B cell (primary cell): ENCODE measurements around the gene MRC2. TPM values are rescaled to one million over a fixed set of nuclear protein-coding genes. Genes with fewer than 3 reads are reported as not detected.
A peak's percentile ranks its signal among the peaks of the same experiment; 100 is the strongest.

ENCODE experiments used
- ATAC-seq: fragments of 200-7000 bp; cut with Tn5 transposase; one replicate; pipeline ENCODE4 v1.10.0; 2021; ENCODE audit warnings: low read depth, mild to moderate bottlenecking, moderate number of reproducible peaks, moderate library complexity
- CTCF ChIA-PET: fragments of 350-600 bp; sonication (Branson Sonifier 250); formaldehyde crosslinking; loops from one replicate; lab custom pipeline; 2021; ENCODE audit warnings: antibody characterized with exemption, inconsistent platforms; lab: Charles Lee
- POLR2A ChIA-PET: fragments of 350-600 bp; sonication (Branson Sonifier 250); formaldehyde crosslinking; loops from one replicate; lab custom pipeline; 2021; ENCODE audit warnings: antibody characterized with exemption; lab: Charles Lee
- DNase-seq: peaks from one replicate; pipeline ENCODE4 v3.0.0; 2013
- H2AFZ ChIP-seq: 2 replicates; pipeline ENCODE4 v1.6.1; 2012; ENCODE audit warnings: mild to moderate bottlenecking, low read depth, low read length; ENCODE audit not compliant: insufficient read depth, poor library complexity, severe bottlenecking
- H3K27ac ChIP-seq, 2 donors: 1 replicate in 1 of 2; 2 replicates in 1 of 2; pipeline ENCODE4 v1.5.1; 2012 to 2013; ENCODE audit warnings: low read length in 2 of 2, mild to moderate bottlenecking in 2 of 2, moderate library complexity in 1 of 2
- H3K27me3 ChIP-seq, 4 experiments: fragments of 200-600 bp in 1 of 4; sonication (generic) in 1 of 4; replicated peaks in 1 of 4; 1 replicate in 2 of 4; 2 replicates in 2 of 4; pipeline versions ENCODE4 v1.6.1 to v1.7.0; 2013 to 2016; ENCODE audit warnings: low read length in 3 of 4, mild to moderate bottlenecking in 2 of 4, mixed read lengths in 1 of 4, moderate library complexity in 1 of 4; ENCODE audit not compliant: insufficient read depth in 4 of 4, control insufficient read depth in 3 of 4; ENCODE audit errors: control extremely low read depth in 1 of 4
- H3K36me3 ChIP-seq, 2 experiments: replicated peaks in 1 of 2; 1 replicate in 1 of 2; 2 replicates in 1 of 2; pipeline versions ENCODE4 v1.6.1 to v1.7.1; 2013; ENCODE audit warnings: low read length in 1 of 2; ENCODE audit not compliant: insufficient read depth in 2 of 2, control insufficient read depth in 1 of 2; ENCODE audit errors: control extremely low read depth in 1 of 2, extremely low read depth in 1 of 2
- H3K4me1 ChIP-seq, 2 donors: fragments of 200-600 bp in 1 of 2; sonication (generic) in 1 of 2; 1 replicate in 1 of 2; 2 replicates in 1 of 2; pipeline versions ENCODE4 v1.5.1 to v1.6.1; 2013 to 2017; ENCODE audit warnings: low read length in 2 of 2; ENCODE audit not compliant: control insufficient read depth in 2 of 2, insufficient read depth in 2 of 2
- H3K4me2 ChIP-seq: replicated peaks from 2 replicates; pipeline ENCODE3; 2012; ENCODE audit warnings: mild to moderate bottlenecking, low read depth, low read length; ENCODE audit not compliant: poor library complexity, severe bottlenecking
- H3K4me3 ChIP-seq, 5 experiments: fragments of 200-600 bp in 1 of 5; sonication (generic) in 1 of 5; 1 replicate in 3 of 5; 2 replicates in 2 of 5; pipeline versions ENCODE4 v1.5.1 to v1.7.0; 2011 to 2016; ENCODE audit warnings: low read length in 4 of 5, mild to moderate bottlenecking in 4 of 5, low read depth in 2 of 5, control low read depth in 1 of 5, moderate library complexity in 1 of 5; ENCODE audit not compliant: insufficient read depth in 1 of 5; ENCODE audit errors: control extremely low read depth in 1 of 5, extremely low read depth in 1 of 5
- H3K79me2 ChIP-seq: fragments of 200-600 bp; sonication (generic); one replicate; pipeline ENCODE4 v1.6.0; 2016; ENCODE audit warnings: low read length; ENCODE audit not compliant: control insufficient read depth, insufficient read depth
- H3K9ac ChIP-seq: fragments of 200-600 bp; sonication (generic); 2 replicates; pipeline ENCODE4 v1.6.1; 2017; ENCODE audit warnings: mild to moderate bottlenecking, low read length, moderate library complexity
- H3K9me3 ChIP-seq, 3 donors: one replicate each; pipeline versions ENCODE4 v1.6.1 to v1.7.1; 2013; ENCODE audit warnings: low read length in 2 of 3; ENCODE audit not compliant: control insufficient read depth in 2 of 3, insufficient read depth in 1 of 3; ENCODE audit errors: control extremely low read depth in 1 of 3
- H4K20me1 ChIP-seq: 2 replicates; pipeline ENCODE4 v1.6.0; 2012; ENCODE audit warnings: mild to moderate bottlenecking, low read length; ENCODE audit not compliant: insufficient read depth, control insufficient read depth, poor library complexity, severe bottlenecking
- H3K27ac Mint-ChIP-seq: one replicate; pipeline ENCODE4 v1.8.0; 2021; ENCODE audit warnings: mixed read lengths
- H3K27me3 Mint-ChIP-seq: one replicate; pipeline ENCODE4 v1.8.0; 2021; ENCODE audit warnings: mixed read lengths
- H3K4me1 Mint-ChIP-seq: one replicate; pipeline ENCODE4 v1.8.0; 2021; ENCODE audit warnings: mixed read lengths
- H3K4me3 Mint-ChIP-seq: one replicate; pipeline ENCODE4 v1.8.0; 2021; ENCODE audit warnings: mixed read lengths
- H3K9me3 Mint-ChIP-seq: one replicate; pipeline ENCODE4 v1.8.0; 2022; ENCODE audit warnings: mixed read lengths; ENCODE audit not compliant: insufficient read depth
- EZH2 ChIP-seq: IDR thresholded peaks from 2 replicates; pipeline ENCODE4 v1.6.1; 2012; ENCODE audit warnings: borderline replicate concordance, low read depth, mild to moderate bottlenecking, moderate library complexity, low read length; ENCODE audit not compliant: insufficient read depth, poor library complexity, severe bottlenecking
- WGBS: methylation state at CpG from one replicate; pipeline ENCODE4 v1.1.5; 2013; ENCODE audit warnings: missing lambda C conversion rate; ENCODE audit not compliant: insufficient coverage; 5-methylcytosine and 5-hydroxymethylcytosine counted together
- intact Hi-C: fragments of 100-400 bp; cut with micrococcal nuclease; formaldehyde crosslinking; loops from one replicate; pipeline ENCODE4 v1.10.0; 2022
- polyA plus RNA-seq: library from polyadenylated mRNA; depleted of rRNA; stranded (reverse); fragments of >200 nt; gene quantifications from 2 replicates; pipeline ENCODE4 v1.2.3, GENCODE V29; 2012
- total RNA-seq, 2 donors: library from RNA; stranded (reverse); fragments of 120-200 nt in 1 of 2; gene quantifications; 1 replicate in 1 of 2; 2 replicates in 1 of 2; pipeline versions ENCODE4 v1.2.3 to v1.2.4, GENCODE V29; 2013 to 2022
- TF ChIP-seq, protein P1 (sequence below): fragments of 200-600 bp; IDR thresholded peaks from one replicate; pipeline ENCODE4 v1.8.0; 2022; ENCODE audit warnings: antibody characterized with exemption, mild to moderate bottlenecking

The MRC2 gene
- total and polyA plus RNA-seq, 2 donors (not counting 1 experiment from before 2014, with no cell fraction given) = 0.09 to 0.34 TPM

DNA sequence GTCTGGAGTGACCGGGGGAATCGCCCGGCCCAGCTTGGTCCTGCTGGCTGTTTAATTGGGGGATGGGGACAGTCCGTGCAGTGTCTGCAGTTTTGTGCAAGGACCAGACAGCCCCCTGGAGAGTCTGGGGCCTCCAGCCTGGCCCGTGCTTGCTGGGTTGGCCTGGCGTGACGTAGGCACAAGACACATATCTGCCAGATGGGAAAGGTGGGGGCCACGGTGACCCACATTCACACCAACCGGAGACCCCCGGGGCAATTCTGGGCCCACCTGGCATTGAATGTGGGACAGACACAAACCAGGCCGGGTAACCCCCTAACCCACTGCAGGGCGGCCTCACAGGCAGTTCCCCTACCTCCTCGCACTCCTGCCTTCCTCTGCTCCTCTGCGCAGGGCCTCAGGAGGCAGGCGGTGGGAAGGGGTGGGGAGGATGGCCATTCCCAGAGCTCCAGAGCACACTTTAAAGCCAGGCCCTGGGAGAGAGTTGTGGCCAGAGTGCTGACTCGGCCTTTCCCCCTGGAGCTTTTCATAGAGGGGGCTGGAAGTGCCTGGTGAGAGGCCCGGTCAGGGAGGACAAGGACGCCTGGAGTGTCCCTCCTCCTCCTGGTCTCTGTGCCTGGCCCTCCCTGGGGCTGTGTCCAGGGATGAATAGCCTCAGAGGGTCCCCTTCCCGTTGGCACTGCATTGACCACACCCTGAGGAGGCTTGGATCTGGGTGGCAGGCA lies 1.5 kb downstream of the MRC2 start:
- Mint-ChIP-seq H3K27me3 (peaks cover 26% of the 10 kb centered on the region), H3K9me3 (no peaks in the 10 kb centered on the region), H3K4me3 (peak overlapping the region; percentile 80), H3K27ac (no peak overlapping the region), H3K4me1 (peaks cover 14% of the 10 kb centered on the region)
- POLR2A ChIA-PET = no interaction called here
- intact Hi-C loops = no loop called here
- H3K36me3 ChIP-seq = no peaks in the 10 kb centered on the region
- ATAC-seq = no peak
- H3K4me1 ChIP-seq = peaks cover 16 to 18% of the 10 kb centered on the region in 2 donors
- no peak for DNase-seq
- no peak for TF ChIP-seq EZH2
- TF ChIP-seq, protein P1, sequence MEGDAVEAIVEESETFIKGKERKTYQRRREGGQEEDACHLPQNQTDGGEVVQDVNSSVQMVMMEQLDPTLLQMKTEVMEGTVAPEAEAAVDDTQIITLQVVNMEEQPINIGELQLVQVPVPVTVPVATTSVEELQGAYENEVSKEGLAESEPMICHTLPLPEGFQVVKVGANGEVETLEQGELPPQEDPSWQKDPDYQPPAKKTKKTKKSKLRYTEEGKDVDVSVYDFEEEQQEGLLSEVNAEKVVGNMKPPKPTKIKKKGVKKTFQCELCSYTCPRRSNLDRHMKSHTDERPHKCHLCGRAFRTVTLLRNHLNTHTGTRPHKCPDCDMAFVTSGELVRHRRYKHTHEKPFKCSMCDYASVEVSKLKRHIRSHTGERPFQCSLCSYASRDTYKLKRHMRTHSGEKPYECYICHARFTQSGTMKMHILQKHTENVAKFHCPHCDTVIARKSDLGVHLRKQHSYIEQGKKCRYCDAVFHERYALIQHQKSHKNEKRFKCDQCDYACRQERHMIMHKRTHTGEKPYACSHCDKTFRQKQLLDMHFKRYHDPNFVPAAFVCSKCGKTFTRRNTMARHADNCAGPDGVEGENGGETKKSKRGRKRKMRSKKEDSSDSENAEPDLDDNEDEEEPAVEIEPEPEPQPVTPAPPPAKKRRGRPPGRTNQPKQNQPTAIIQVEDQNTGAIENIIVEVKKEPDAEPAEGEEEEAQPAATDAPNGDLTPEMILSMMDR = no peak
- H3K27me3 ChIP-seq = peaks cover 0 to 34% (median 7%) of the 10 kb centered on the region in 4 experiments
- no peaks in the 10 kb centered on the region for H3K79me2 ChIP-seq
- H3K4me3 ChIP-seq = no peak overlapping the region
- H4K20me1 ChIP-seq = no peaks in the 10 kb centered on the region
- H3K4me2 ChIP-seq = peak overlapping the region; percentile 86
- H2AFZ ChIP-seq = no peak overlapping the region
- no peaks in the 10 kb centered on the region for H3K9me3 ChIP-seq
- no peak overlapping the region for H3K27ac ChIP-seq
- CTCF ChIA-PET = no interaction called here
- 70% methylated on average over 14 of the region's 19 CpGs for WGBS
- no peak overlapping the region for H3K9ac ChIP-seq

DNA sequence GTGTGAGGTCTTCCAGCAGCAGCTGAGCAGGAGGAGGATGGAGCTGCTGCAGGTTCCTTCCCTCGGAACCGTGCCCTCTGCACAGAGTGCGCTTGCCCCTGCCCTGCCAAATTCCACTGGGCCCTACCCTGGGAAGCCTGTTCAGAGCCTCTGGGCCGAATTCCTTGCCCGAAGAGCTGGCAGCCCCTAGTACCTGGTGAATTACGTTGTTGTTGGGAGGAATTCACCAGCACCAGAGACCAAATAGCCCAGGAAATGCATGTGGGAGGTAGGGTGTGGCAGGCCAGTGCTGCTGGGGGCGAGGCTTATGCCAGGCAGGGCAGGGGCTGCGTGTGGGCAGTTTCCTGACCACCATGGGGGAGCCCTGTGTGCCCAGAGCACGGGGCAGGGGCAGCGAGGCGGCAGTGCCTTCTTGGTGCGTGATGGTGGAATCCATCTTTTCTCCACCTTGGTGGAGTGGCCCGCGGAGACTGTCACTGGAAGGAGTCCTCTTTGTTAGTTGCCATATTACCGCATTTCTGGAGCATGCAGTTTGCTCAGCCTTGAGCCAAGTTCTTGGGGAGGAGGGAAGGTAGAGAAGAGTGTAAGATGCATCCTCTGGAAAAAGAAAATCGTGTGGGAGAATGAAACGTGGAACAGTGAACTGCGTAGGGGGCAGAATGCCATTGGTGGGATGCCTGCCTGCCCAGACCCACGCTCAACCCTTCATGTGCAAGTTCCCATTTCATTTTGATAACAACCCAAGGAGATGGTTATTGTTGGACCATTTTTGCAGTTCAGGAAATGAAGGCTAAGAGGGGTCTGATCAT lies 2.3 kb downstream of the MRC2 start:
- no peak overlapping the region for H3K27ac ChIP-seq
- no peaks in the 10 kb centered on the region for H4K20me1 ChIP-seq
- CTCF ChIA-PET = no interaction called here
- intact Hi-C loops = no loop called here
- H3K4me2 ChIP-seq = no peak overlapping the region
- no peaks in the 10 kb centered on the region for H3K36me3 ChIP-seq
- no peak overlapping the region for H3K4me3 ChIP-seq
- POLR2A ChIA-PET = no interaction called here
- H3K9ac ChIP-seq = no peak overlapping the region
- H3K9me3 ChIP-seq = no peaks in the 10 kb centered on the region
- H3K79me2 ChIP-seq = no peaks in the 10 kb centered on the region
- peaks cover 16 to 18% of the 10 kb centered on the region in 2 donors for H3K4me1 ChIP-seq
- H3K4me3 Mint-ChIP-seq = no peak overlapping the region
- H2AFZ ChIP-seq = no peak overlapping the region
- TF ChIP-seq, protein P1 = no peak
- no peak for TF ChIP-seq EZH2
- no peak for ATAC-seq
- peaks cover 14% of the 10 kb centered on the region for H3K4me1 Mint-ChIP-seq
- H3K27me3 ChIP-seq = peaks cover 0 to 34% (median 7%) of the 10 kb centered on the region in 4 experiments
- no peak for DNase-seq
- WGBS = 86% methylated on average over 18 of the region's 19 CpGs
- peaks cover 26% of the 10 kb centered on the region for H3K27me3 Mint-ChIP-seq
- no peaks in the 10 kb centered on the region for H3K9me3 Mint-ChIP-seq
- no peak overlapping the region for H3K27ac Mint-ChIP-seq
